ENCODE measurements around the gene FAM174B. TPM values are rescaled to one million over a fixed set of nuclear protein-coding genes. Genes with fewer than 3 reads are reported as not detected.

Gene FAM174B
- total and polyA plus RNA-seq, 2 experiments from 2014 or later, result 15.0 to 21.8 TPM

DNA sequence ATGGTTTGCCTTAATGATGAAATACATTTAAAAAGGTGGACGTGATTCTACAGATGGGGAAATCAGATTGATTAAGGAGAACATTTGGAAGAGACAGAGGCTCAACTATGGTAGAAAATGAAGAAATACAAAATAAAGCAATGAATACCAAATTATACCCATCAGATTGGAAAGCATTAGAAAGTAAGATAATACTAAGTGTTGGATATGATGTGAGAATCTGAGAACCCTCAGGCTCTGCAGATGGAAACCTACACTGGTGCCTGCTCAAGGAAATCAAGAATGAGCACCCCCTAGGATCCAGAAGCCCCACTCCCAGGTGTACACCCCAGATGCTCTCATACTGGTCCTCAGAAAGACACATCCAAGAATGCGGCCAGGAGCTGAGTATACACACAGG, 4.6 kb downstream of the FAM174B start:
- Histone ChIP-seq H3F3A (replicated peaks; ENCODE audit: low read depth) (no peaks in the 10 kb centered on the region; the same call in 1 of the 2 replicates), H3K4me1 (ENCODE audit: insufficient read depth) (peaks cover 53% of the 10 kb centered on the region), H3K79me2 (replicated peaks; ENCODE audit: insufficient read depth) (peaks cover 65% of the 10 kb centered on the region), H2AFZ (no peak overlapping the region), H3K36me3 (ENCODE audit: insufficient read depth) (no peaks in the 10 kb centered on the region), H3K27ac (ENCODE audit: low read depth) (no peak overlapping the region), H3K9me2 (ENCODE audit: insufficient read depth) (peaks cover 8% of the 10 kb centered on the region; the same call in 1 of the 2 replicates), H3K4me3 (no peak overlapping the region), H3K4me2 (no peak overlapping the region), H3K27me3 (ENCODE audit: insufficient read depth) (peaks cover 8% of the 10 kb centered on the region), H4K20me1 (replicated peaks; ENCODE audit: insufficient read depth) (no peaks in the 10 kb centered on the region)
- Mint-ChIP-seq H3K27ac (no peak overlapping the region), H3K27me3 (ENCODE audit: insufficient read depth, low read depth, poor library complexity) (peaks cover 19% of the 10 kb centered on the region), H3K4me3 (no peak overlapping the region), H3K4me1 (peaks cover 61% of the 10 kb centered on the region), H3K9me3 (peaks cover 12% of the 10 kb centered on the region), H3K36me3 (ENCODE audit: low read depth) (peaks cover 33% of the 10 kb centered on the region)
- TF ChIP-seq, protein P1, sequence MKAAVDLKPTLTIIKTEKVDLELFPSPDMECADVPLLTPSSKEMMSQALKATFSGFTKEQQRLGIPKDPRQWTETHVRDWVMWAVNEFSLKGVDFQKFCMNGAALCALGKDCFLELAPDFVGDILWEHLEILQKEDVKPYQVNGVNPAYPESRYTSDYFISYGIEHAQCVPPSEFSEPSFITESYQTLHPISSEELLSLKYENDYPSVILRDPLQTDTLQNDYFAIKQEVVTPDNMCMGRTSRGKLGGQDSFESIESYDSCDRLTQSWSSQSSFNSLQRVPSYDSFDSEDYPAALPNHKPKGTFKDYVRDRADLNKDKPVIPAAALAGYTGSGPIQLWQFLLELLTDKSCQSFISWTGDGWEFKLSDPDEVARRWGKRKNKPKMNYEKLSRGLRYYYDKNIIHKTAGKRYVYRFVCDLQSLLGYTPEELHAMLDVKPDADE (IDR thresholded peaks at IDR 0.05), result no peak
- TF ChIP-seq CREB1 (CRISPR knock-in tag; IDR thresholded peaks at IDR 0.05; ENCODE audit: low read depth) (no peak), ZNF114 (CRISPR knock-in tag; IDR thresholded peaks at IDR 0.05) (no peak), EZH2phosphoT487 (IDR thresholded peaks at IDR 0.05; ENCODE audit: unreplicated experiment) (no peak), EZH2 (IDR thresholded peaks at IDR 0.05; ENCODE audit: low read depth, unreplicated experiment) (no peak), ZNF331 (CRISPR knock-in tag; IDR thresholded peaks at IDR 0.05; ENCODE audit: low read depth) (no peak), JUNB (IDR thresholded peaks at IDR 0.05; ENCODE audit: unreplicated experiment) (no peak), NANOG (IDR thresholded peaks at IDR 0.05; ENCODE audit: borderline replicate concordance) (no peak), POLR2AphosphoS5 (IDR thresholded peaks at IDR 0.05; ENCODE audit: low read depth) (no peak), STAT1 (IDR thresholded peaks at IDR 0.05; ENCODE audit: unreplicated experiment) (no peak)
- TF ChIP-seq, protein P2, sequence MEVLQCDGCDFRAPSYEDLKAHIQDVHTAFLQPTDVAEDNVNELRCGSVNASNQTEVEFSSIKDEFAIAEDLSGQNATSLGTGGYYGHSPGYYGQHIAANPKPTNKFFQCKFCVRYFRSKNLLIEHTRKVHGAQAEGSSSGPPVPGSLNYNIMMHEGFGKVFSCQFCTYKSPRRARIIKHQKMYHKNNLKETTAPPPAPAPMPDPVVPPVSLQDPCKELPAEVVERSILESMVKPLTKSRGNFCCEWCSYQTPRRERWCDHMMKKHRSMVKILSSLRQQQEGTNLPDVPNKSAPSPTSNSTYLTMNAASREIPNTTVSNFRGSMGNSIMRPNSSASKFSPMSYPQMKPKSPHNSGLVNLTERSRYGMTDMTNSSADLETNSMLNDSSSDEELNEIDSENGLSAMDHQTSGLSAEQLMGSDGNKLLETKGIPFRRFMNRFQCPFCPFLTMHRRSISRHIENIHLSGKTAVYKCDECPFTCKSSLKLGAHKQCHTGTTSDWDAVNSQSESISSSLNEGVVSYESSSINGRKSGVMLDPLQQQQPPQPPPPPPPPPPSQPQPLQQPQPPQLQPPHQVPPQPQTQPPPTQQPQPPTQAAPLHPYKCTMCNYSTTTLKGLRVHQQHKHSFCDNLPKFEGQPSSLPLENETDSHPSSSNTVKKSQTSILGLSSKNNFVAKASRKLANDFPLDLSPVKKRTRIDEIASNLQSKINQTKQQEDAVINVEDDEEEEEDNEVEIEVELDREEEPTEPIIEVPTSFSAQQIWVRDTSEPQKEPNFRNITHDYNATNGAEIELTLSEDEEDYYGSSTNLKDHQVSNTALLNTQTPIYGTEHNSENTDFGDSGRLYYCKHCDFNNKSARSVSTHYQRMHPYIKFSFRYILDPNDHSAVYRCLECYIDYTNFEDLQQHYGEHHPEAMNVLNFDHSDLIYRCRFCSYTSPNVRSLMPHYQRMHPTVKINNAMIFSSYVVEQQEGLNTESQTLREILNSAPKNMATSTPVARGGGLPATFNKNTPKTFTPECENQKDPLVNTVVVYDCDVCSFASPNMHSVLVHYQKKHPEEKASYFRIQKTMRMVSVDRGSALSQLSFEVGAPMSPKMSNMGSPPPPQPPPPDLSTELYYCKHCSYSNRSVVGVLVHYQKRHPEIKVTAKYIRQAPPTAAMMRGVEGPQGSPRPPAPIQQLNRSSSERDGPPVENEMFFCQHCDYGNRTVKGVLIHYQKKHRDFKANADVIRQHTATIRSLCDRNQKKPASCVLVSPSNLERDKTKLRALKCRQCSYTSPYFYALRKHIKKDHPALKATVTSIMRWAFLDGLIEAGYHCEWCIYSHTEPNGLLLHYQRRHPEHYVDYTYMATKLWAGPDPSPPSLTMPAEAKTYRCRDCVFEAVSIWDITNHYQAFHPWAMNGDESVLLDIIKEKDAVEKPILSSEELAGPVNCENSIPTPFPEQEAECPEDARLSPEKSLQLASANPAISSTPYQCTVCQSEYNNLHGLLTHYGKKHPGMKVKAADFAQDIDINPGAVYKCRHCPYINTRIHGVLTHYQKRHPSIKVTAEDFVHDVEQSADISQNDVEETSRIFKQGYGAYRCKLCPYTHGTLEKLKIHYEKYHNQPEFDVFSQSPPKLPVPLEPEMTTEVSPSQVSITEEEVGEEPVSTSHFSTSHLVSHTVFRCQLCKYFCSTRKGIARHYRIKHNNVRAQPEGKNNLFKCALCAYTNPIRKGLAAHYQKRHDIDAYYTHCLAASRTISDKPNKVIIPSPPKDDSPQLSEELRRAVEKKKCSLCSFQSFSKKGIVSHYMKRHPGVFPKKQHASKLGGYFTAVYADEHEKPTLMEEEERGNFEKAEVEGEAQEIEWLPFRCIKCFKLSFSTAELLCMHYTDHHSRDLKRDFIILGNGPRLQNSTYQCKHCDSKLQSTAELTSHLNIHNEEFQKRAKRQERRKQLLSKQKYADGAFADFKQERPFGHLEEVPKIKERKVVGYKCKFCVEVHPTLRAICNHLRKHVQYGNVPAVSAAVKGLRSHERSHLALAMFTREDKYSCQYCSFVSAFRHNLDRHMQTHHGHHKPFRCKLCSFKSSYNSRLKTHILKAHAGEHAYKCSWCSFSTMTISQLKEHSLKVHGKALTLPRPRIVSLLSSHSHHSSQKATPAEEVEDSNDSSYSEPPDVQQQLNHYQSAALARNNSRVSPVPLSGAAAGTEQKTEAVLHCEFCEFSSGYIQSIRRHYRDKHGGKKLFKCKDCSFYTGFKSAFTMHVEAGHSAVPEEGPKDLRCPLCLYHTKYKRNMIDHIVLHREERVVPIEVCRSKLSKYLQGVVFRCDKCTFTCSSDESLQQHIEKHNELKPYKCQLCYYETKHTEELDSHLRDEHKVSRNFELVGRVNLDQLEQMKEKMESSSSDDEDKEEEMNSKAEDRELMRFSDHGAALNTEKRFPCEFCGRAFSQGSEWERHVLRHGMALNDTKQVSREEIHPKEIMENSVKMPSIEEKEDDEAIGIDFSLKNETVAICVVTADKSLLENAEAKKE (CRISPR knock-in tag; IDR thresholded peaks at IDR 0.05), result no peak
- TF ChIP-seq, protein P3, sequence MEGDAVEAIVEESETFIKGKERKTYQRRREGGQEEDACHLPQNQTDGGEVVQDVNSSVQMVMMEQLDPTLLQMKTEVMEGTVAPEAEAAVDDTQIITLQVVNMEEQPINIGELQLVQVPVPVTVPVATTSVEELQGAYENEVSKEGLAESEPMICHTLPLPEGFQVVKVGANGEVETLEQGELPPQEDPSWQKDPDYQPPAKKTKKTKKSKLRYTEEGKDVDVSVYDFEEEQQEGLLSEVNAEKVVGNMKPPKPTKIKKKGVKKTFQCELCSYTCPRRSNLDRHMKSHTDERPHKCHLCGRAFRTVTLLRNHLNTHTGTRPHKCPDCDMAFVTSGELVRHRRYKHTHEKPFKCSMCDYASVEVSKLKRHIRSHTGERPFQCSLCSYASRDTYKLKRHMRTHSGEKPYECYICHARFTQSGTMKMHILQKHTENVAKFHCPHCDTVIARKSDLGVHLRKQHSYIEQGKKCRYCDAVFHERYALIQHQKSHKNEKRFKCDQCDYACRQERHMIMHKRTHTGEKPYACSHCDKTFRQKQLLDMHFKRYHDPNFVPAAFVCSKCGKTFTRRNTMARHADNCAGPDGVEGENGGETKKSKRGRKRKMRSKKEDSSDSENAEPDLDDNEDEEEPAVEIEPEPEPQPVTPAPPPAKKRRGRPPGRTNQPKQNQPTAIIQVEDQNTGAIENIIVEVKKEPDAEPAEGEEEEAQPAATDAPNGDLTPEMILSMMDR (conservative IDR thresholded peaks at IDR 0.05; ENCODE audit: low read depth in 2 of 2), result no peak
- TF ChIP-seq, protein P4, sequence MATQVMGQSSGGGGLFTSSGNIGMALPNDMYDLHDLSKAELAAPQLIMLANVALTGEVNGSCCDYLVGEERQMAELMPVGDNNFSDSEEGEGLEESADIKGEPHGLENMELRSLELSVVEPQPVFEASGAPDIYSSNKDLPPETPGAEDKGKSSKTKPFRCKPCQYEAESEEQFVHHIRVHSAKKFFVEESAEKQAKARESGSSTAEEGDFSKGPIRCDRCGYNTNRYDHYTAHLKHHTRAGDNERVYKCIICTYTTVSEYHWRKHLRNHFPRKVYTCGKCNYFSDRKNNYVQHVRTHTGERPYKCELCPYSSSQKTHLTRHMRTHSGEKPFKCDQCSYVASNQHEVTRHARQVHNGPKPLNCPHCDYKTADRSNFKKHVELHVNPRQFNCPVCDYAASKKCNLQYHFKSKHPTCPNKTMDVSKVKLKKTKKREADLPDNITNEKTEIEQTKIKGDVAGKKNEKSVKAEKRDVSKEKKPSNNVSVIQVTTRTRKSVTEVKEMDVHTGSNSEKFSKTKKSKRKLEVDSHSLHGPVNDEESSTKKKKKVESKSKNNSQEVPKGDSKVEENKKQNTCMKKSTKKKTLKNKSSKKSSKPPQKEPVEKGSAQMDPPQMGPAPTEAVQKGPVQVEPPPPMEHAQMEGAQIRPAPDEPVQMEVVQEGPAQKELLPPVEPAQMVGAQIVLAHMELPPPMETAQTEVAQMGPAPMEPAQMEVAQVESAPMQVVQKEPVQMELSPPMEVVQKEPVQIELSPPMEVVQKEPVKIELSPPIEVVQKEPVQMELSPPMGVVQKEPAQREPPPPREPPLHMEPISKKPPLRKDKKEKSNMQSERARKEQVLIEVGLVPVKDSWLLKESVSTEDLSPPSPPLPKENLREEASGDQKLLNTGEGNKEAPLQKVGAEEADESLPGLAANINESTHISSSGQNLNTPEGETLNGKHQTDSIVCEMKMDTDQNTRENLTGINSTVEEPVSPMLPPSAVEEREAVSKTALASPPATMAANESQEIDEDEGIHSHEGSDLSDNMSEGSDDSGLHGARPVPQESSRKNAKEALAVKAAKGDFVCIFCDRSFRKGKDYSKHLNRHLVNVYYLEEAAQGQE (IDR thresholded peaks at IDR 0.05; ENCODE audit: unreplicated experiment), result no peak
- no peak for DNase-seq (ENCODE audit: low spot score)
- ATAC-seq, result no peak

Data from GM23338 (cell line).